GM12801 (cell line): ENCODE measurements around the gene CYB561D1.

Experiments used
- CTCF ChIP-seq: IDR thresholded peaks from one replicate; pipeline ENCODE4 v1.5.1; 2011; ENCODE audit warnings: control low read depth; ENCODE audit not compliant: insufficient read length; ENCODE audit errors: extremely low read depth

CYB561D1 gene

GRCh38 chr1:109508001-109508872 is 14.3 kb downstream of the CYB561D1 start:
- TF ChIP-seq CTCF: no peak

DNA sequence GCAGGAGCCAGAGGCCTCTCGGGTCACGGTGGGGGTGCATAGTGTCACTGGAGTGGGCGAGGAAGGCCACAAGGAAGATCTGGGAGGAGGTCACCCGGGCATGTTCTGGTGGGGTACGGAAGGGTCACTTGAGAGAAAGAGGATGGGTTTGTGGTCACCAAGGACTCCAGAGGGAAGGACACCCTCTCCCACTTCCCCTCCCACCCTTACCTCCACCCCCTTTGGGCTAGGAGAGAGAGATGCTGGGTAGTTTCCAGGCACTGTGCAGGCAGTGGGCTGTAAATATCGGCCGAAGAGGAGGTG is 14.9 kb downstream of the CYB561D1 start:
- TF ChIP-seq CTCF: no peak

DNA sequence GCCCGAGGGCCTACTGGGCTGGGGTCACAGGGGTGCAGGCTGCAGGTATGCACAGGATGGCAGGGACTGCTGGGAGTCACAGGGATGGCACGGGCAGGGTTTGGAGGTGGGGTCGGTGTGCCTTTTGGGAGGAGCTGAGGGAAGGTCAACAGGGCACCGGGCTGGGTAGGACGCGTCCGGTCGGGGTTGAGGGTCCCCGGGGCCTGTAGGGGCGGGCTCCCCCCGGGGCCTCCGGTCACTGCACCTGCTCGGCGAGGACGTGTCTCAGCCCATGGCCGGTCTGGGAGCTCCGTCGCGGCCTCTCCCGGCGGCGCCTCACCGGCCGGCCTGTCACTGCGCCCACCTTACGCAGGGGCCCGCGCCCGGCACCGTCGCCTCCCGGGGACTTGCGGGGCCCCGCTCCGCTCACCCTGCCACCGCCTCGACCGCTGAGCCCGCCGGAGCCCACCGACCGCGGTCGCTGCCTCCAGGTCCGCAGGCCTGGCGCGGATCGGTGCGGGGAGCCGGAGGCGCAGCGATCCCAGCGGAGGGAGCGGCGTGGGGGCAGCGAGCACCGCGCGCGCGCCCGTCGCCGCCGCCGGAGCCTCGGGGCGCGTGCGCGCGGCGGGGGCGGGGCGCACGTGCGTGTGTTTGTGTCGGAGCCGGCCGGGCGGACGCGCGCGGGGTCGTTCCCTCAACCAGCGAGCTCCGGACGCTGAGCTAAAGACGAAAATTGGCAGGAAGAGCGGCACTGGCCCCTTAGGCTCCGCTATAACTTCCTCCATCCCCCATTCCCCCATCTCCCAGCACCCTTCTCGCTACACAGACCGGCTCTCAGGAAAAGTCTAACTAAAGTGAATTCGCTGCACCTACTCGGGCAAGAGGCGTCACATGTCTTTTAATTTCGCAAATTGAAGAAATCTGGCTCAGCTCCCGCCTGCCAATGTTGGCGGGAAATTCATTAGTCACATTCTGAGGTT is 15.6 kb downstream of the CYB561D1 start, which contains the start of gene AMIGO1:
AMIGO1 (minus strand) TSS at position 552 of the 959 bp plus-strand sequence. CDS start 815 bp downstream, outside the sequence.
- no peak for TF ChIP-seq CTCF

DNA sequence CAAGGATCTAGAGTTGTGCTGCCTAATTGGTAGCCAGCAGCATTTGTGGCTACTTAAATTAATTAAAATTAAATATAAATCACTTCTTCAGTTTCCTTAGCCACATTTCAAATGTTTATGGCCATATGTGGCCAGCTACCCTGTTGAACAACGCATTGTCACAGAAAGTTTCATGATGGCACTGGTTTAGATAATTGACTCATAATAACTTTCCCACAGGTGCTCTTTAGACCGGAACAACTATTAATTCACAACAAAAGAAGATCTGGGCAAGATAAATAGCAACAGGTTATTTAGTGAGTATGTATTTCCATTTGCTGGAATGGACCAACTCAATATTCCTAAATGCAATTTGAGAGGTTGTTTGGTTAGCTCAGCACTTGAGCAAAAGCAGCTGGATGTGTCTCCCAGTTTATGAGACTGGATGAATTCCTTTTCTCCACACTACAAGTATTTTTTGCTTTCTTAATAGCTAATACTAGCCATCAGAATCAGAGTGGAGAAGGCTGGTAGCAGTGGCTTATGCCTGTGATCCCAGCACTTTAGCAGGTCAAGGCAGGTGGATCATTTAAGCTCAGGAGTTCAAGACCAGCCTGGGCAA is 19.3 kb downstream of the CYB561D1 start:
- no peak for TF ChIP-seq CTCF

- no peak for TF ChIP-seq CTCF
Measured at GRCh38 chr1:109514846-109515245, 21.0 kb downstream of the CYB561D1 start.

- no peak for TF ChIP-seq CTCF
Measured at GRCh38 chr1:109516872-109517271, 23.0 kb downstream of the CYB561D1 start.

DNA sequence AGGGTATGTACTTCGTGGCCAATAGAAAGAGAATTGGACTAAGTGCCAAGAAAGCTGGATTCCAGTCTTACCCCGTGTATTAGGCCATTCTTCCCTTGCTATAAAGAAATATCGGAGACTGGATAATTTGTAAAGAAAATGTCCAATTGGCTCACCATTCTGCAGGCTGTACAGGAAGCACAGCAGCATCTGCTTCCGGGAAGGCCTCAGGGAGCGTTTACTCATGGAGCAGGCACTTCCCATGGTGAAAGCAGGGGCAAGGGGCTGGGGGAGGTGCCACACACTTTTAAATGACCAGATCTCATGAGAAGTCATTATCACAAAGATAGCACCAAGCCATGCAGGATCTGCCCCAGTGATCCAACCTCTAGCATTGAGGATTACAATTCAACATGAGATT is 23.4 kb downstream of the CYB561D1 start:
- TF ChIP-seq CTCF: no peak
